ENCODE data around the gene FERMT1.

DNA sequence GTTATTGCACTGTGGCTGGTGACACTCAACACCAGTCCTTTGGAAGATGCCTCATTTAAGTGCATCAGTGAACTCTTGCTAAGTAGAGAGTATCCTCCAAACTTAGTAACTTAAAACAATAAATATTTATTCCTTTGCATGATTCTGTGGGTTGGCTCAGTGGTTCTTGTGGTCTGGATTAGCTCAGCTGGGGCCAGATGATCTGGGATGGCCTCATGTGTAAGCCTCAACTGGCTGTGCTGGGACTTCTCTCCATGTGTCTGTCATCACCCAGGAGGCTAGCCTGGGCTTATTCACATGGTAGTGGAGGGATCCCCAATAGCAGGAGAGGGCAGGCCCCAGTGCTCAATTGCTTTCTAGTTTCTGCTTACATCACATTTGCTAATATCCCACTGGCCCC, 77.3 kb downstream of the FERMT1 start:
- TF ChIP-seq, protein P1, sequence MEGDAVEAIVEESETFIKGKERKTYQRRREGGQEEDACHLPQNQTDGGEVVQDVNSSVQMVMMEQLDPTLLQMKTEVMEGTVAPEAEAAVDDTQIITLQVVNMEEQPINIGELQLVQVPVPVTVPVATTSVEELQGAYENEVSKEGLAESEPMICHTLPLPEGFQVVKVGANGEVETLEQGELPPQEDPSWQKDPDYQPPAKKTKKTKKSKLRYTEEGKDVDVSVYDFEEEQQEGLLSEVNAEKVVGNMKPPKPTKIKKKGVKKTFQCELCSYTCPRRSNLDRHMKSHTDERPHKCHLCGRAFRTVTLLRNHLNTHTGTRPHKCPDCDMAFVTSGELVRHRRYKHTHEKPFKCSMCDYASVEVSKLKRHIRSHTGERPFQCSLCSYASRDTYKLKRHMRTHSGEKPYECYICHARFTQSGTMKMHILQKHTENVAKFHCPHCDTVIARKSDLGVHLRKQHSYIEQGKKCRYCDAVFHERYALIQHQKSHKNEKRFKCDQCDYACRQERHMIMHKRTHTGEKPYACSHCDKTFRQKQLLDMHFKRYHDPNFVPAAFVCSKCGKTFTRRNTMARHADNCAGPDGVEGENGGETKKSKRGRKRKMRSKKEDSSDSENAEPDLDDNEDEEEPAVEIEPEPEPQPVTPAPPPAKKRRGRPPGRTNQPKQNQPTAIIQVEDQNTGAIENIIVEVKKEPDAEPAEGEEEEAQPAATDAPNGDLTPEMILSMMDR (IDR thresholded peaks at IDR 0.05) = no peak
- TF ChIP-seq POLR2A (IDR thresholded peaks at IDR 0.05) = no peak
